ENCODE results near the gene MBD4. TPM values are rescaled to one million over a fixed set of nuclear protein-coding genes. Genes with fewer than 3 reads are reported as not detected.

MBD4 gene
- total RNA-seq, 1 experiment from 2014 or later, result 36.9 TPM

- no peak for TF ChIP-seq ZNF396 (CRISPR knock-in tag; IDR thresholded peaks at IDR 0.05; ENCODE audit: borderline replicate concordance)
- TF ChIP-seq CDX4 (CRISPR knock-in tag; IDR thresholded peaks at IDR 0.05; ENCODE audit: borderline replicate concordance), result no peak
- no peak for TF ChIP-seq ZNF232 (CRISPR knock-in tag; IDR thresholded peaks at IDR 0.05)
- no peak for TF ChIP-seq ZNF532 (CRISPR knock-in tag; IDR thresholded peaks at IDR 0.05; ENCODE audit: borderline replicate concordance)
- no peak for TF ChIP-seq ZNF425 (CRISPR knock-in tag; conservative IDR thresholded peaks at IDR 0.05)
- TF ChIP-seq AR (CRISPR knock-in tag; IDR thresholded peaks at IDR 0.05), result no peak
- no peak for TF ChIP-seq SMAD3 (CRISPR knock-in tag; IDR thresholded peaks at IDR 0.05; ENCODE audit: borderline replicate concordance)
- TF ChIP-seq GTF2I (CRISPR knock-in tag; conservative IDR thresholded peaks at IDR 0.05), result no peak
- no peak for TF ChIP-seq ZMAT4 (CRISPR knock-in tag; IDR thresholded peaks at IDR 0.05)
- TF ChIP-seq HMGXB4 (CRISPR knock-in tag; IDR thresholded peaks at IDR 0.05), result no peak
- TF ChIP-seq TEAD1 (CRISPR knock-in tag; IDR thresholded peaks at IDR 0.05), result no peak
- TF ChIP-seq FOXP1 (CRISPR knock-in tag; IDR thresholded peaks at IDR 0.05; ENCODE audit: borderline replicate concordance), result no peak
- no peak for ATAC-seq
- ChIA-PET POLR2A (no interaction called here), CTCF (interaction anchor here (0.7 to 1.4 kb wide), 4 partner anchors 12 to 190 kb away, joined by 3 to 5 read pairs (median 4); no protein-coding TSS in a partner anchor)
- no peaks in the 10 kb centered on the region; the same call in 1 of the 2 replicates for H3K27me3 Mint-ChIP-seq (ENCODE audit: low read depth)
- H3K4me1 Mint-ChIP-seq, result no peaks in the 10 kb centered on the region
- DNase-seq (ENCODE audit: low spot score), result no peak
- no peak overlapping the region for H3K4me3 Mint-ChIP-seq
- no peaks in the 10 kb centered on the region for H3K9me3 Mint-ChIP-seq
- H3K27ac Mint-ChIP-seq, result no peak overlapping the region
- no peaks in the 10 kb centered on the region for H3K36me3 Mint-ChIP-seq
Measured at GRCh38 chr3:129404130-129404529, 35.6 kb downstream of the MBD4 start.

GRCh38 chr3:129403450-129403849, 36.3 kb downstream of the MBD4 start:
- ATAC-seq, result no peak
- TF ChIP-seq ZNF121 (CRISPR knock-in tag; IDR thresholded peaks at IDR 0.05) (0 out of 2 replicates have a peak, but pooled peaks have one; percentile 24), USF1 (CRISPR knock-in tag; IDR thresholded peaks at IDR 0.05) (no peak)
- no peaks in the 10 kb centered on the region for H3K9me3 Mint-ChIP-seq
- ChIA-PET CTCF (interaction anchor here (1.4 kb wide), 2 partner anchors 20 to 190 kb away, joined by 3 to 4 read pairs; no protein-coding TSS in a partner anchor), POLR2A (no interaction called here)
- H3K4me3 Mint-ChIP-seq, result no peak overlapping the region
- no peak for DNase-seq (ENCODE audit: low spot score)
- H3K27me3 Mint-ChIP-seq (ENCODE audit: low read depth), result no peaks in the 10 kb centered on the region; the same call in 1 of the 2 replicates
- H3K27ac Mint-ChIP-seq, result no peak overlapping the region
- peaks cover 3% of the 10 kb centered on the region for H3K4me1 Mint-ChIP-seq
- no peaks in the 10 kb centered on the region for H3K36me3 Mint-ChIP-seq
